Keratinocyte (primary cell): ENCODE results near the gene SLC7A4. TPM values are rescaled to one million over a fixed set of nuclear protein-coding genes. Genes with fewer than 3 reads are reported as not detected.
"Not testable (repeated sequence)": the region's sequence is repeated elsewhere in the genome, so short reads cannot be mapped to it uniquely, and the experiment has no call there.

Experiments used
- DNase-seq: peaks from one replicate; pipeline ENCODE4 v3.0.0-alpha.2; 2011; ENCODE audit warnings: low read depth, missing footprints, low spot score
- FAIRE-seq: peaks from 2 replicates; lab custom pipeline; 2011; peaks lifted over from hg19 to GRCh38; lab: Jason Lieb, UNC
- H2AFZ ChIP-seq: 2 replicates; pipeline ENCODE4 v1.6.0; 2012; ENCODE audit warnings: low read length, control low read depth, inconsistent platforms; ENCODE audit not compliant: control insufficient read depth
- H3K27ac ChIP-seq: 2 replicates; pipeline ENCODE4 v1.5.1; 2011; ENCODE audit warnings: low read length; ENCODE audit not compliant: control insufficient read depth, insufficient read depth
- H3K27me3 ChIP-seq: 3 replicates; pipeline ENCODE4 v1.6.0; 2011; ENCODE audit warnings: low read length; ENCODE audit not compliant: control insufficient read depth, insufficient read depth; ENCODE audit errors: extremely low read depth
- H3K36me3 ChIP-seq, 2 experiments: 2 replicates in 1 of 2; 3 replicates in 1 of 2; pipeline ENCODE4 v1.5.1; 2011; ENCODE audit warnings: low read length in 2 of 2, mild to moderate bottlenecking in 1 of 2; ENCODE audit not compliant: control insufficient read depth in 2 of 2, insufficient read depth in 2 of 2; ENCODE audit errors: extremely low read depth in 1 of 2
- H3K4me1 ChIP-seq: 3 replicates; pipeline ENCODE4 v1.5.1; 2011; ENCODE audit warnings: low read length; ENCODE audit not compliant: control insufficient read depth, insufficient read depth; ENCODE audit errors: extremely low read depth
- H3K4me2 ChIP-seq: 3 replicates; pipeline ENCODE4 v1.6.0; 2011; ENCODE audit warnings: low read depth, low read length; ENCODE audit not compliant: control insufficient read depth, insufficient read depth; ENCODE audit errors: extremely low read depth
- H3K4me3 ChIP-seq, 3 experiments: fragments of 200-600 bp in 1 of 3; sonication (generic) in 1 of 3; 2 replicates in 2 of 3; 3 replicates in 1 of 3; pipeline ENCODE4 v1.5.1; 2011 to 2016; ENCODE audit warnings: low read length in 3 of 3, mild to moderate bottlenecking in 3 of 3, control low read depth in 2 of 3, inconsistent platforms in 1 of 3, low read depth in 1 of 3, mixed read lengths in 1 of 3, mixed run types in 1 of 3, moderate library complexity in 1 of 3; ENCODE audit not compliant: control insufficient read depth in 2 of 3, insufficient read depth in 2 of 3; ENCODE audit errors: extremely low read depth in 1 of 3
- H3K79me2 ChIP-seq: 2 replicates; pipeline ENCODE4 v1.6.0; 2012; ENCODE audit warnings: low read length; ENCODE audit not compliant: control insufficient read depth, insufficient read depth
- H3K9ac ChIP-seq: 3 replicates; pipeline ENCODE4 v1.6.0; 2011; ENCODE audit warnings: low read length; ENCODE audit not compliant: control insufficient read depth, insufficient read depth; ENCODE audit errors: extremely low read depth
- H3K9me1 ChIP-seq: 3 replicates; pipeline ENCODE4 v1.6.0; 2011; ENCODE audit warnings: low read length; ENCODE audit not compliant: control insufficient read depth, insufficient read depth; ENCODE audit errors: extremely low read depth
- H3K9me3 ChIP-seq: 2 replicates; pipeline ENCODE4 v1.5.1; 2012; ENCODE audit warnings: low read depth, low read length; ENCODE audit not compliant: control insufficient read depth
- H4K20me1 ChIP-seq: 3 replicates; pipeline ENCODE4 v1.6.0; 2011; ENCODE audit warnings: low read length; ENCODE audit not compliant: control insufficient read depth, insufficient read depth; ENCODE audit errors: extremely low read depth
- EZH2 ChIP-seq: IDR thresholded peaks from one replicate; pipeline ENCODE4 v1.6.1; 2012; ENCODE audit warnings: inconsistent platforms, mild to moderate bottlenecking, low read length, moderate library complexity
- dilution Hi-C: fragments of 300-500 bp; cut with MboI; formaldehyde crosslinking; loops from one replicate; pipeline ENCODE4 v1.7.0; 2020; ENCODE audit warnings: low sequenced_read_pairs; ENCODE audit not compliant: extremely low pct_ligation_motif_present
- polyA plus RNA-seq, 5 experiments: library from polyadenylated mRNA; depleted of rRNA in 3 of 5; stranded (reverse) in 3 of 5; stranded (forward) in 1 of 5; unstranded in 1 of 5; fragments of >200 nt; gene quantifications; 1 replicate in 1 of 5; 2 replicates in 3 of 5; 3 replicates in 1 of 5; pipeline versions ENCODE4 v1.2.1 to v1.2.3, GENCODE V29; 2011 to 2012; ENCODE audit warnings: missing spikeins in 2 of 5, low read depth in 1 of 5, low replicate concordance in 1 of 5
- TF ChIP-seq, protein P1 (sequence below), 3 experiments: IDR thresholded peaks in 1 of 3; conservative IDR thresholded peaks in 1 of 3; optimal IDR thresholded peaks in 1 of 3; 2 replicates in 2 of 3; 3 replicates in 1 of 3; pipeline versions ENCODE3 to v1.5.1; 2011; ENCODE audit warnings: low read length in 3 of 3, mild to moderate bottlenecking in 3 of 3, moderate library complexity in 2 of 3, control low read depth in 1 of 3, inconsistent platforms in 1 of 3; ENCODE audit not compliant: insufficient read depth in 2 of 3; ENCODE audit errors: extremely low read depth in 1 of 3

Gene SLC7A4
- polyA plus RNA-seq, 1 donor (not counting 4 experiments of a cell fraction or from before 2014, with no cell fraction given): 0.10 TPM

DNA sequence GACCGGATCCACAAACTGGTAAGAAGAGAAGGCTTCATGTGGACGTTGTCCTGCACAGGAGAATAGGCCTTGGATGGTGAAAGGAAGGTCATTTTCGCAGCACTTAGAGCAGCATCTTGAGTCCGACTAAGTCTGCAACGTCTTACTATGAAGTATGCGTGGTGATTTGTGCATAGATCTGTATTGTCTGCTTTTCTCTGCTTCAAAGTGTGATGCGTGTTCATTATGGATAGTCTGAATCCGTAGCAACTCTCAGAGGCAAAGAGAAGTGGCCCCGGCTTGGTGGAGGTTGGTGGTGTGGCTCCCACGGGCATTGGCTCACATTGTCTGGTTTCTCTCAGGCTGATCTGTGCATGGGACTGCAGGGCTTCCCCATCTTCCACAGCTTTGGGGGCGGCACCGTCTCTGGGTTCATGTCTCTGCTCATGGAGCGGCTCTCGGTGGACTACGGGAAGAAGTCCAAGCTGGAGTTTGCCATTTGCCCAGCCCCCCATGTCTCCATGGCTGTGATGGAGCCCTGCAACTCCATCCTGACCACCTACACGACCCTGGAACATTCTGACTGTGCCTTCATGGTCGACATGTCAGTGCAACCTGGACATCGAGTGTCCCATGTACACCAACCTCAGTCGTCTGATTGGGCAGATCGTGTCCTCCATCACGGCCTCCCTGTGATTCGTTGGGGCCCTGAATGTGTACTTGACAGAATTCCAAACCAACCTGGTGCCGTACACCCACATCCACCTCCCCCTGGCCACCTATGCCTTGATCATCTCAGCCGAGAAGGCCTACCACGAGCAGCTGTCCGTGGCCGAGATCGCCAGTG is 34.9 kb upstream of the SLC7A4 start:
- no peak overlapping the region for H2AFZ ChIP-seq
- no peak for TF ChIP-seq EZH2
- TF ChIP-seq, protein P1, sequence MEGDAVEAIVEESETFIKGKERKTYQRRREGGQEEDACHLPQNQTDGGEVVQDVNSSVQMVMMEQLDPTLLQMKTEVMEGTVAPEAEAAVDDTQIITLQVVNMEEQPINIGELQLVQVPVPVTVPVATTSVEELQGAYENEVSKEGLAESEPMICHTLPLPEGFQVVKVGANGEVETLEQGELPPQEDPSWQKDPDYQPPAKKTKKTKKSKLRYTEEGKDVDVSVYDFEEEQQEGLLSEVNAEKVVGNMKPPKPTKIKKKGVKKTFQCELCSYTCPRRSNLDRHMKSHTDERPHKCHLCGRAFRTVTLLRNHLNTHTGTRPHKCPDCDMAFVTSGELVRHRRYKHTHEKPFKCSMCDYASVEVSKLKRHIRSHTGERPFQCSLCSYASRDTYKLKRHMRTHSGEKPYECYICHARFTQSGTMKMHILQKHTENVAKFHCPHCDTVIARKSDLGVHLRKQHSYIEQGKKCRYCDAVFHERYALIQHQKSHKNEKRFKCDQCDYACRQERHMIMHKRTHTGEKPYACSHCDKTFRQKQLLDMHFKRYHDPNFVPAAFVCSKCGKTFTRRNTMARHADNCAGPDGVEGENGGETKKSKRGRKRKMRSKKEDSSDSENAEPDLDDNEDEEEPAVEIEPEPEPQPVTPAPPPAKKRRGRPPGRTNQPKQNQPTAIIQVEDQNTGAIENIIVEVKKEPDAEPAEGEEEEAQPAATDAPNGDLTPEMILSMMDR (optimal IDR thresholded peaks at IDR 0.05 in 1 of 3, IDR thresholded peaks at IDR 0.05 in 1 of 3, conservative IDR thresholded peaks at IDR 0.05 in 1 of 3; ENCODE audit: extremely low read depth in 1 of 3, insufficient read depth in 2 of 3, low read length in 3 of 3): no peak
- H3K9me3 ChIP-seq: no peaks in the 10 kb centered on the region
- no peak for DNase-seq
- H4K20me1 ChIP-seq: no peaks in the 10 kb centered on the region
- dilution Hi-C loops: no loop called here
- peaks cover 8% of the 10 kb centered on the region for H3K27me3 ChIP-seq
- no peaks in the 10 kb centered on the region for H3K9me1 ChIP-seq
- H3K4me2 ChIP-seq: no peak overlapping the region
- no peak overlapping the region for H3K27ac ChIP-seq
- H3K79me2 ChIP-seq: no peaks in the 10 kb centered on the region
- H3K9ac ChIP-seq: no peak overlapping the region
- H3K4me1 ChIP-seq: no peaks in the 10 kb centered on the region
- H3K4me3 ChIP-seq: no peak overlapping the region
- no peaks in the 10 kb centered on the region for H3K36me3 ChIP-seq
- no peak for FAIRE-seq

DNA sequence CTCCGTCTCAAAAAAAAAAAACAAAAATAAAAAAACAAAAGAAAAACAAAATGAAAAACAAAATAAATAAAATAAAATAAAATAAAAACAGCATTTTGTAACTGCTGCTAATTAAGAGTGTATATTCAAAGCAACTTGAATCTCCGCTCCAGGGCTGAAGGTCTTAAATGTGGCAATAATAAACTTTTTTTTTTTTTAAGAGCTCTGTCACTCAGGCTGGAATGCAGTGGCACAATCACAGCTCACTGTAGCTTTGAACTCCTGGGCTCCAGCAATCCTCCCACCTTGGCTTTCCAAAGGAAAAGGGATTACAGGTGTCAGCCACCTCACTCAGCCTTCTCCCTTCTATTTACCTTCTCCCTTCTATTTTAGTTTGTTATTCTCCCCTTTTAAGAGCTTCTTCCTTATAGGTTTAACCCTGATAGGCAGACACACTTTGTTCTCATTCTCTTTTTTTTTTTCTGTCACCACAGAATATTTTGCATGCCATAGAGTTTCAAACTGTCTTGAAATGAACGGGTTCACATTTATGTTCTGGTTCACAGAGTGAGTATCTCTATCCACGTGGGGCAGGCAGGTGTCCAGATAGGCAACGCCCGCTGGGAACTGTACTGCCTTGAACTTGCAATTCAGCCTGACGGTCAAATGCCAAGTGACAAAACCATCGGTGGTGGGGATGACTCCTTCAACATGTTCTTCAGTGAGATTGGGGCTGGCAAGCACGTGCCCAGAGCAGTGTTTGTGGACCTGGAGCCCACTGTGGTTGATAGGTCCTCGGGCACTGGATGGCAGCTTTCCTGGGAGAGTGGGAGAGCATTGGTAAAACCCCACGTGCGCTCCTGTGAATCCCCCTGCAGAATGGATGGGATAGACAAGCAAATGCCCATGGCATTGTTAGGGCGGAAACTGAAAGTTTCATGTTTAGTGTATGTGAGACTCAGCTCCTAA is 32.8 kb upstream of the SLC7A4 start:
- Histone ChIP-seq H3K27me3 (peaks cover 8% of the 10 kb centered on the region), H3K9me3 (no peaks in the 10 kb centered on the region), H3K79me2 (no peaks in the 10 kb centered on the region), H3K4me3 (no peak overlapping the region), H3K4me2 (no peak overlapping the region), H3K9me1 (no peaks in the 10 kb centered on the region), H3K36me3 (no peaks in the 10 kb centered on the region), H2AFZ (no peak overlapping the region), H3K9ac (no peak overlapping the region), H4K20me1 (no peaks in the 10 kb centered on the region), H3K4me1 (no peaks in the 10 kb centered on the region), H3K27ac (no peak overlapping the region)
- FAIRE-seq: no peak
- dilution Hi-C loops: no loop called here
- no peak for DNase-seq
- TF ChIP-seq EZH2: no peak
- TF ChIP-seq, protein P1 (optimal IDR thresholded peaks at IDR 0.05 in 1 of 3, IDR thresholded peaks at IDR 0.05 in 1 of 3, conservative IDR thresholded peaks at IDR 0.05 in 1 of 3; ENCODE audit: extremely low read depth in 1 of 3, insufficient read depth in 2 of 3, low read length in 3 of 3): no peak

DNA sequence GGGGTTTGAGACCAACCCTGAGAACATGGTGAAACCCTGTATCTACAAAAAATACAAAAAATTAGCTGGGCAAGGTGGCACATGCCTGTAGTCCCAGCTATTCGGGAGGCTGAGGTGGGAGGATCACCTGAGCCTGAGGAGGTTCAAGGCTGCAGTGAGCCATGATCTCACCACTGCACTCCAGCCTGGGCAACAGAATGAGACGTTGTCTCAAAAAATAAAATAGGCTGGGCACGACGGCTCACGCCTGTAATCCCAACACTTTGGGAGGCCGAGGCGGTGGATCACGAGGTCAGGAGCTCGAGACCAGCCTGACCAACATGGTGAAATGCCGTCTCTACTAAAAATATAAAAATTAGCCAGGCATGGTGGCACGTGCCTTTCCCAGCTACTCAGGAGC is 32.1 kb upstream of the SLC7A4 start:
- H3K4me3 ChIP-seq, H3K27ac ChIP-seq, H3K4me1 ChIP-seq, H3K9me3 ChIP-seq, H3K9me1 ChIP-seq, H4K20me1 ChIP-seq, dilution Hi-C loops, H3K36me3 ChIP-seq, H2AFZ ChIP-seq, H3K79me2 ChIP-seq, H3K9ac ChIP-seq, H3K4me2 ChIP-seq, FAIRE-seq, H3K27me3 ChIP-seq, DNase-seq: not testable (repeated sequence)
